Measurements from ENCODE around the gene KRT17.
"Not testable (repeated sequence)": the region's sequence is repeated elsewhere in the genome, so short reads cannot be mapped to it uniquely, and the experiment has no call there.

Gene KRT17

DNA sequence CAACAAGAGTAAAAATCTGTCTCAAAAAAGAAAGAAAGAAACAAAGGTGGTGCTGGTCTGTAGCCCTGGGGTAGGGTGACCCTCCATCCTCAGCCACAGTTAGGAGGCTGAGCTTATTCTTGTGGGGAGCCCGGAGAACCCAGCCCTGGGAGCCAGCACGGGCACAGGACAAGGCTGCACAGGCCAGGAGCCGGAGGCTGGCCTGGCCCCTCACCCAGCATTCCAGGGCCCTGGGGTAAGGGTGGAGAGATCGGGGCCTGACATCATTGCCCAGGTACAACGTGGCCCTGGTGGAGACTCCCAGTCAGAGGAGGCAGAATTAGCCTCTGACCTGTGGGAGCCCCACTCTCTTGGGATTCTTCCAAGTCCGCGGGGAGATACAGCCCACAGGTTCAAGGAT, 10.3 kb upstream of the KRT17 start:
- DNase-seq (ENCODE audit: low read depth in 2 of 2) = no peak

DNA sequence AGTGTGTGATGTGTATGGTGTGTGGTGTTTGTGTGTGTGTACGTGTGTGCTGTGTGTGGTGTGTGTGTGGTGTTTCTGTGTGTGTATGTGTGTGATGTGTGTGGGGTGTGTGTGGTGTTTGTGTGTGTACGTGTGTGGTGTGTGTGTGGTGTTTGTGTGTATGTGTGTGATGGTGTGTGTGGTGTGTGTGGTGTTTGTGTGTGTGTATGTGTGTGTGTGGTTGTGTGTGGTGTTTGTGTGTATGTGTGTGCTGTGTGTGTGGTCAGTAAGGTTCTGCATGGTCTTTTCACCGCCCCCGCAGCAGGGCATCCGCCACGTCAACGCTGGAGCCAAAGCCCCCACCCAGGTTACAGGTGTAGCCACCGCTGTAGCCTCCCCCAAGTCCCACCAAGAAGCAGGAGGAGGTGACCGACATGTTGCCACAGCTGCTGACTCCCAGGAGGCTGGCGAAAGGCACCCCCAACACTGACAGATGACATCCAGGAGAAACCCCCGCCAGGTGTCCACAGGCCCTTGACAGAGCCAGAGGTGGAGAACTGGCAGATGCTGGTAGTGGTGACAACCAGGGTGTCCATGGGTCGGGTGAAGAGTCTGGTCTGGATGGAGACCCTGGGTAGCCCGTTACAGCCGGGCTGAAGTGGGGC, 9.3 kb upstream of the KRT17 start:
- DNase-seq (ENCODE audit: low read depth in 2 of 2) = no peak

DNA sequence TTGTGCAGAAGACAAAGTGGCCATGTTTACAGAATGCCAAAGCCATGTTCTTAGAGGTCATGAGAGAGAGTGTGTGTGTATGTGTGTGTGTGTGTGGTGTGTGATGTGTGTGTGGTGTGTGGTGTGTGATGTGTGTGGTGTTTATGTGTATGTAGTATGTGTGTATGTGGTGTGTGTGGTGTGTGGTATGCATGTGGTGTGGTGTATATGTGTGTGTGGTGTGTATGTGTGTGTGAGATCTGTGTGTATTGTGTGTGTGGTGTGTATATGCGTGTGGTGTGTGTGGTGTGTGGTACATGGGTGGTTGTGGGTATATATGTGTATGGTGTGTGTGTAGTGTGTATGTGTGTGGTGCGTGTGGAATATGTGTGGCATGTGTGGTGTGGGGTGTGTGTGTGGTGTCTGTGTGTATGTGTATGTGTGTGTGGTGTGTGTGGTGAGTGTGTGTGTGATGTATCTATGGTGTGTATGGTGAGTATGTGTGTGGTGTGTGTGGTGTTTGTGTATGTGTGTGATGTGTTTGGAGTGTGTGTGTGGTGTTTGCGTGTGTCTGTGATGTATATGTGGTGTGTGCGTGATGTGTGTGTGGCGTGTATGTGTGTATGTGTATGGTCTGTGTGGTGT, 8.2 kb upstream of the KRT17 start:
- DNase-seq (ENCODE audit: low read depth in 2 of 2) = no peak

DNA sequence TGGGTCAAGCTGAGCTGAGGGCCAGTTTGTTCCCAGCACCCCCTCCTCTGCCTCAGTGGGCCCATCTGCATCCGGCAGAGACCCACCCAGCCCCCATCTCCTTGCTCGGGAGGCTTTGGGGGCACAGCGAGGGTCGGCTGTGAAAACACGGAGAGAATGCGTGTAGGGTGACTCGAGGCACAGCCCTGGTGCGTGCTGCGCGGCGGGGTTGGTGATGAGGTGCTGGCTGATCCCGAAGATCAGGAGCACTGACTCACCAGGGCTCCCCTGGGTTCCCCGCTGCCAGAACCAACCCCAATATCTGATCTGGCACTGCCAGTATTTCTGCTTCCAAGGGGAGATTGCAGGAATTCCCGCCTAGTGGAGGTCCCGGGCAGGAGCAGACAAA, 7.5 kb upstream of the KRT17 start:
- DNase-seq (ENCODE audit: low read depth in 2 of 2) = no peak

DNA sequence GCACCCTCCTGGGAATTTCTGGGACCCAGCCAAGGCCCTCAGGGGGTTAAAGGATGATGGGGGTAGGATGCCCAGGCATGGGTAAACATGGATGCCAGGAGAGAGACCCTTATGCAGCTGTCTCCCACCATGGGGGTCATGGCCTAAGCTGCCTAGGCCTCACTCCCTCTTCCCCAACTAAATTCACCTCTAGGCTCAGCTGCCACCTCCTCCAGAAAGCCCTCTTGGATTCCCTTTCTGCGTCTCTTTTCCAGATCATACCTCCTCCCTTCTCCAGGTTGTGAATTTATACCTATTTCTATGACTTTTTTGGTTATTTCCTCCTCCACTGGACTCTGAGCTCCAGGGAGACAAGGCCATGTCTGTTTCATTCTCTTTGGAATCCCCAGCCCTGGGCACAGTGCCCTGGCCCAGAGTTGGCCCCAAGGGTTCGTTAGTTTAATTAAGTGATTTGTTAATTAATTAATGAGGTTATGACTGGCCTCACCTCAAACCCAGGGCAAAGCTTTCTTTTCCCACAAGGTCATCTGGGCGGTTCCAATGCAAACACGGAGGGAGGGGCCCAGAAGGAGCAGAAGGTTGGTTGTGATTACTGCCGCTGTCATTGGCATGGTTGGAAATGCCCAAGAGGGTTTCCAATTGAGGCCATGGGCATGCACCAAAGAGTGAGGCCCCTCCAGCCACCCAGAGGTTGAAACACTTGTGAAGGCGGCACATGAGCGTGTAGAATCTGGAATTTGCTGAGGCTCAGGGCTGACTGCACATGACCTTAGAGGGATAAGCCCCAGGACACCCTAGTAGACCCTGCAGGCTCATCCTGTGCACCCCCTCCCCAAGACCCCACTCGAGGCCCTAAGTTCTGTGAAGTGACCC, 6.9 kb upstream of the KRT17 start:
- no peak for DNase-seq (ENCODE audit: low read depth in 2 of 2)

DNA sequence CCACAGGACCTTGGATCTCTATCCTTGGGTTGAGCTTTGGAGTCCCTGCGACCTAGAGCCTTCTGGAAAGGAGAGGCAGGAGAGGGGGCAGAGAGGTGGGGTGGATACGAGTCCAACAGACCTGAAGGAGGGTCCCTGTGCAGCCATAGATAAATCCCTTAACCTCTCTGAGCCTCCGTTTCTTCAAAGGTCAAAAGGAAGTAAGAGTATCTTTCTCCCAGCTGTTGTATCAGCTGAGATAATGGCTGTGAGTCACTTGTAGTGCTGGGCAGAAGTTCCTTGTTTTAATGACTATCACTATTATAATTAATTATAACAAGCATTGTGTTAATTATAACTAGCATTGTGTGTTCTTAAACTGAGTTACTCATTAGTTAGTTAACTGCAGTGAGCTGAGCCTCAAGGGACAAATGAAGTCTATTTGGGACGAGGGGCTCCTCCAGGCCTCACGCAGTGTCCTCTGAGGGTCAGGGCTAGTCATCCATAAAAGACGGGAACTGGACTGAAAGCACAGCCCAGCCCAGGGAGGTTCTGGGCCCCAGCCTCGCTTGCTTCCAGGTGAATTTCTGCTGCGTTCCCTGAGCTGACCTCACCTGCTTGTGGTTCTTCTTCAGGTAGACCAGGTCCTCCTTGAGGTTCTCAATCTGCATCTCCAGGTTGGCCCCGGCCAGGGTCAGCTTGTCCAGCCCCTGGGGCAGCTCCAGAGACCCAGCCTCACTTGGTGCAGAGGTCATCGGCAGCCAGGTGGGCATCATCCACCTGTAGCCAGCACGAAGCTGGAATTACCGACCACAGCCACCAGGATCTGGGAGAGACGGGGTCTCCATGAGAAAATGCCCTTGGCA, 5.7 kb upstream of the KRT17 start:
- DNase-seq (ENCODE audit: low read depth in 2 of 2) = no peak

DNA sequence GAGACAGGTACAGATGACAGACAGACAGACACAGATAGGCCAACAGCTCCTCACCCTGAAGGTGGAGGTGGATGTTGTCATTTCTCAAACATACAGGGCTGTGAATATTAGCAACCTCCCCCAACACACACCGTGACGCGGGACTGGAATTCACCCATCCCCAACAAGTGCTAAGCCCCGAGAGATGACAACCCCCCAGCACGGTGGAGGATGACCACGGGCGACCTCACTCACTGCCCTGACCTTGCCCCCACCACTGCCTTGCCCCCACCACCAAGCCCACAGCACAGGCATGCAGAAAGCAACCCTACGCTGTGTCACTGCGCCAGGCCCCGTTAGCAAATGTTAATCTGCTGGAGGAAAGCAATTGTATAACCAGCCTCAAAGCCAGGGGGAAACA, 4.9 kb upstream of the KRT17 start:
- no peak for DNase-seq (ENCODE audit: low read depth in 2 of 2)

DNA sequence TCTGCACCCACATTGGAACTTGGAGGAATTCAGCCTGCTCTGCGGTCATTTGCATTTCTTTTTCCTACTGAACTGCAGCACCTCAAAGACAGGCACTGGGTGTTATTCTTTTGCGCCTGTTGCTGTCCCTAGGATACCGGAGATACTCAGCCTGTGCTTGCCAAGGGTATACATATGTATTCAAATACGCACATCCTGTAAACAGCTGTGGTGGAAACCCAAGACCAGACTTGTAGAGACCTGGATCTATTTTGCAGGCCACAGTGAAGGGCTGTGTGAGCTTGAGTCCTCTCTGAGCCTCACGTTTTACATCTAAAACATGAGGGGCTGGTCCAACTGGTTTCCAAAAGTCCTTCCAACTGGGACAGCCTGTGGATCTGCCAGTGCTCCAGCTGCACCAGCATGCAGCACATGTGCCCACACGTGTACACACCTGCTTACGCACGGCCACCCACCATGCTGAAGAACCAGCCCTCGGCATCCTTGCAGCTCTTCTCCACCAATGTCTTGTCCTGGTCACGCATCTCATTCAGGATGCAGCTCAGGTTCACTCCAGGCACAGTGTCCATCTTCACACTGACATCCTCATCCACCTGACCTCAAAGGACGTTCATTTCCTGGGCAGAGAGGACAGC, 4.4 kb upstream of the KRT17 start:
- not testable (repeated sequence) for DNase-seq (ENCODE audit: low read depth in 2 of 2)

DNA sequence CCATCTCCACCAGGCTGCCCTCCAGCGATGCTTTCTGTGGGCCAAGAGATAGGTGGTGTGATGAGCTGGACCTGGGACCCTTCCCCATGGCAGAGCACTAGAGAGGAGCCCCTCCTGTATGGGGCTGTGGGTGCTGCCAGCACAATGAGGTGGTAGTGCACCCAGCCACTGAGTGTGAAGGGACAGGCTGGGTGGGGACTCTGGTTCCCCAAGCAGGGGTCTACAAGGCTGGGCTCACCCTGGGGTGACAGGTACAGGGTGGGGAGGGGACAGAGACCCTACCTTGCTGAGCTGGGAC, 3.6 kb upstream of the KRT17 start:
- DNase-seq (ENCODE audit: low read depth in 2 of 2) = not testable (repeated sequence)

DNA sequence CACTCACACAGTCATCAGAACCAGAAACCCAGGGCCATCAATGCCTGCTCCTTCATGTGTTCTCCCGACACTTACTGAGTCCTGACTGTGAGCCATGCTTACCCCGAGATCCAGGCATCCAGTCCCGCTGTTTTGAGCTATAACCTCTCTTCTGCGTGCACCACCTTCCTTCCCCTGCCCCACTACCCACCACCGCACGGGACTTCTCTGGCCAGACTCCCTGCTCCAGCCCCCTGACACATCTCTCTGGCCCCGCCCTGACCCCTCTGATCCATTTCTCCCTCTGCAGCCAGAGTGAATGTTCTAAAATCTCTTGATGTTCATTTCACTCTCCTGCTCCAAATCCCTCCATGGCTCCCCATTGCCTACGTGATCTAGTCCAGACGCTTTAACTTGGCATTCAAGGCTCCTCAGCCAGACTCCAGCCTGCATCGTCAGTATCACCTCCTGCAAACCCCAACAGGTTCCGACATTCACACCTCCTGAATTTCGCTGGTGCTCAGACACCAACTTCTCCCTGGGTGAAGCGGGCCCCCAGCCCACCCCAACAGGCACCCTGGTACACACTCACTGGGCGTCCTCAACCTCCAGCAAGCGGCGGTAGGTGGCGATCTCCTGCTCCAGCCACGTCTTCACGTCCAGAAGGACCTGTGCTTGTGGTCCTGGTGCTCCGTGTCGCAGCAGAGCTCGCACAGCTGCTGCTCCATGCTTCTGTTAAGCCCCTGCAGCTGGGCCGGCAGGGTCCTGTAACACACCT, 3.1 kb upstream of the KRT17 start:
- DNase-seq (ENCODE audit: low read depth in 2 of 2) = no peak

DNA sequence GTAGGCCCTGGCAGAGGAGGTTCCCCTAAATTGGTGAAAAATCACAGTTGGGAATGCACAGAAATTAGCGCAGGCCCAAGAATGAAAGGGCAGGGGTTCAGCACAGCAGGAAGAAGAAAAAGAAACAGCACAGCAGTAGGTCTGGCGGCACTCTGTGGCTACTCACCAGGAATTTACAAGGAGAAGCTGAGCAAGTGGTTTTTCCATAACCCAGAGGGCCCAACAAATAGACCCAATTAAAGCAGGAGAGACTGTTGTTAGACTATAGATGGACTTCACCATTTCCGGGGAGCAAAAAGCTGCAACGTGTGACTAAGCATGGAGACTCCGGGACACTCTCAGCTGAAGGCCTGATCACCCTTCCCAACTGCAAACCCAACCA, 2.5 kb upstream of the KRT17 start:
- DNase-seq (ENCODE audit: low read depth in 2 of 2) = not testable (repeated sequence)

DNA sequence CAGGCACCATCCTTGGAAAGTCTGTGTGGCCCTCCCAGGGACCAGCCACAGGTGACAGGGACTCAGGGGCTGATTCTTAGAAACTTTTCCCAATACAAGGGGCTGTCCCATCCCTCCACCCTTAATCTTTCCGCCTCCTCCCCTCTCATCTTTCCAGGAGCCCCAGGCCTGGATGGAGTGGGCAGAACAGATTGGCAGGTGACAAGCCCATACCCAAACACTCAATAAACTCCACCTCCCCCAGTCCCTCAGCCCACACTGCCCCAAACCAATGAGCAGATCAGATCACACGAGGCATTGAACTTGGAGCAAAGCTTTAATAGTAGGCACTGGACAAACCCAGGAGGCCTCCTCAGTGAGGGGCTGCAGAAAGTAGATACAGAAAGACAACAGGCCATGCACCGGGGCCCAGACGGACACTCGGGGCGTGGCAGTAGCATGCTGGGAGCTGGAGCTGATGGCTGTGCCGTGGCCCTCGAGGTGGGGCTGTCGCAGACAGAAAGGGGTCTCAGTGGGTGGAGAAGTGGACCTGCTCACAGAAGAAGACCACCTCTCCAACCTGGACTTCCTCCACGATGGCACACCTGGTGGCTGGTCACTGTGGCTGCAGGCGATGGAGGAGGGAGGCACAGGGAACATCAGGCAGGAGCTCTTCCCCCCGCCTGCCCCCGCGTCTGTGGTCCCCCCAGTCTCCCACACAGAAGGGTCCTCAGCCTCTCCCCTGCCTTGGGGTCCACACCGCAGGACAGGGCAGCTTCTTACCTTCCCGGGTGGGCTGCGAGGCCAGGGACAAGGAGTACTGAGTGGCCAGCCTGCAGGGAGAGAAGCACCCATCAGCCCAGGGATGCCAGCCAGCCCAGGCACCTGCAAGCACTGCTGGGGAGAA, 1.9 kb upstream of the KRT17 start:
- not testable (repeated sequence) for DNase-seq (ENCODE audit: low read depth in 2 of 2)

DNA sequence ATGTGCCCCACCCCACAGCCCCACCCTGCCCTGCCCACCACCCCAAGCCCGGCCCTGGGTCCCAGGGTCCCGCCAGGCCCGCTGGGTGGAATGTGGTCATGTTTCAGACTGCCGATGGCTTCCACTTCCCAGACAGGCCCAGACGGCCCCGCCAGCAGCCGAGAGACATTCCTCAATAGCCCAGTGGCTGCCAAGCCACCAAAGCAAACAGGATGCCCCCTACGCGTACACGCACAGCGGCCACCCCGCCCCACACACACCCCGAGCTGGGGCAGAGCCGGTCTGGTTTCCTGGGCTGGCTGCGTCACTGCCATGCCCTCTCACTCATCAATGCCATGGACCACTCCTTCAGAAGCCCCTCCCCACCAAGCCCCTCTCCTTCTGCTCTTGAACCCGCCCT, 1.2 kb upstream of the KRT17 start:
- DNase-seq (ENCODE audit: low read depth in 2 of 2) = no peak

DNA sequence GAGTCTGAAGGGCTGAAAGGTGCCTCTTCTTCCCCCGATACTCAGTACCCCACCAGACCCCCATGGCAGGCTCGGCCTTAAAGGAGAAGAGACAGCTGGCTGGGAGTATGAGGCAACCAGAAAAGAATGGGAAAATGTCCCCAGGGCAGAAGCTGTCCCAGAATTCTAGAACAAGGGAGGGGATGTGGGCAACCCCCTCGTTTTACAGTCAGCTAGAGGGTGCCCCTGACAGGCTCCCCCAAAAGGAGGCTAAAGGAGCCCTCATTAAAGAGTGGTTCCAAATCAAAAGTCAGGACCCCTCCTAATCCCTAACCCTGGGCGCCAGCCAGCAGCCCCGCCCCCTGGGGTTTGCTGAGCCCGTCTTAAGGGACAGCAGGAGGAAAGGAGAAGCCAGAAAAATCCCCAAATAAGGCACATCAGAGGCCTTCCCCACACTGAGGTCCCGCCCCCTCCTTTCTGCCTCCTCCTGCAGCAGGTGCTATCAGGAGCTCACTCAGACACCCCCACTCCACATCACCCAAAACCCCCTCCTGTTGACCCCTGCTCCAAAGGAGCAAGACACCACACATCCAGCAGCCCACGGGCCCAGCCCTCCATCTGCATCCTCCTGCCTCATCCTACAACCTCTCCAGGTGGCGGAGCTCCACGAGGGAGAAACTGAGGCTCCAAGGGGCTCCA, 1.1 kb downstream of the KRT17 start:
- DNase-seq (ENCODE audit: low read depth in 2 of 2) = not testable (repeated sequence)

DNA sequence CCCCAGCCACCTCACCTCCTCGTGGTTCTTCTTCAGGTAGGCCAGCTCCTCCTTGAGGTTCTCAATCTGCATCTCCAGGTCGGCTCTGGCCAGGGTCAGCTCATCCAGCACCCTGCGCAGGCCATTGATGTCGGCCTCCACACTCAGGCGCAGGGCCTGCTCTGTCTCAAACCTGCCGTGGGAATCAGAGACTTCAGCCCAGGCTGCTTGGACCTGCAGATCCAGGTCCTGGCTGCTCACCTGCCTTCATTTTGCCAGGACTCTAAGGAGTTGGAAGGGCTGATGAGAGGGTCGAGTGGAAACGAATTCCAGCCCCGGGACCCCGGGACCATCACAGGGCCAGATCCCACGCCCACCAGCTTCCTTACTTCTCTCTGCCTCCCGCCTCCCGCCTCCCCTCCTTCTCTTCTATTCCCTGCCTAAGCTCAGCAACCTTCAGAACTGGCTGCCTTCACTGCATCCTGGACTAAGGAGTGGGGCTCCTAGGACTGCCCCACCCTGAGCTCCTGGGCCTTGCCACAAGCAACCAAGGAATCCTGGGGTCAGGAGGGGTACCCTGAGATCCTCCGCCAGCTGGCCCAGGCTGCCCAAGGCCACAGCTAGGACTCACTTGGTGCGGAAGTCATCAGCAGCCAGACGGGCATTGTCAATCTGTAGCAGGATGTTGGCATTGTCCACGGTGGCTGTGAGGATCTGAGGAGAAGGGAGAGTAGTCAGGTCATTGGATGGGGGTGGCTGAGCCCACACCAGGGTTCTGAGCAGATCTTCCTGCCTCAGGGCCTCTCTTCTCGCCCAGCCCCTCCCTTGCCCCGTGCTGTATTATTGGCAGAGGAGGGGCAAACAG, 1.8 kb downstream of the KRT17 start:
- not testable (repeated sequence) for DNase-seq (ENCODE audit: low read depth in 2 of 2)

DNA sequence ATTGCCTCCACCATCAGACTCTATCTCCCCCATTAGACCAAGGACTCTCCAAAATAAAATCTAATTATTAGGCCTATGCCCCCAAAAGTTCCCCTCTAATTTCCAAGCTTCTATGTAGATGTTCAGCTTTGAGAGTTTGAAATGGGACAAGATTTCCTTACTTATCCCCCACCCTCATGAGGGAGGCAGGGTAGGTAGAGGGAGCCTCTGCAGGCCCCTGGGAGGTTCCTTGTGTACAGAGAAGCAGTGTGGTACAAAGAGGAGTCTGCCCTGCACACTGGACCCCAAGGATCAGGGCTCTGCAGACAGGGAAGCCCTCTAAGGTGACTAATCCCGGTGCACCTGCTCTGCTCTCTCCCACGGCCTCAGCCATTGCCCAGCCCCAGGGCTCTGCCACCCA, 2.5 kb downstream of the KRT17 start:
- no peak for DNase-seq (ENCODE audit: low read depth in 2 of 2)

DNA sequence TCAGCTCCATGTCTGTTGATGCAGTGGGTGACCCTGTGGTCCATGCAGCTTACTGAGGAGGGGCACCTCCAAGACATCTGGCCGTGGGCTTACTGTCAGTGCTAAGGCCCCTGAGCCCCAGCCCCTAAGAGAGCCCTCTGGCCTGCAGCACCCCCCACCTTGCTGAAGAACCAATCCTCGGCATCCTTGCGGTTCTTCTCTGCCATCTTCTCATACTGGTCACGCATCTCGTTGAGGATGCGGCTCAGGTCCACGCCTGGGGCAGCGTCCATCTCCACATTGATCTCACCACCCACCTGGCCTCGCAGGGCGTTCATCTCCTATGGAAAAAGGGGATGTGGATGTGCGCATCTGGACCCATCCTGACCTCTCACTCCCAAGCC, 2.9 kb downstream of the KRT17 start:
- DNase-seq (ENCODE audit: low read depth in 2 of 2) = not testable (repeated sequence)

DNA sequence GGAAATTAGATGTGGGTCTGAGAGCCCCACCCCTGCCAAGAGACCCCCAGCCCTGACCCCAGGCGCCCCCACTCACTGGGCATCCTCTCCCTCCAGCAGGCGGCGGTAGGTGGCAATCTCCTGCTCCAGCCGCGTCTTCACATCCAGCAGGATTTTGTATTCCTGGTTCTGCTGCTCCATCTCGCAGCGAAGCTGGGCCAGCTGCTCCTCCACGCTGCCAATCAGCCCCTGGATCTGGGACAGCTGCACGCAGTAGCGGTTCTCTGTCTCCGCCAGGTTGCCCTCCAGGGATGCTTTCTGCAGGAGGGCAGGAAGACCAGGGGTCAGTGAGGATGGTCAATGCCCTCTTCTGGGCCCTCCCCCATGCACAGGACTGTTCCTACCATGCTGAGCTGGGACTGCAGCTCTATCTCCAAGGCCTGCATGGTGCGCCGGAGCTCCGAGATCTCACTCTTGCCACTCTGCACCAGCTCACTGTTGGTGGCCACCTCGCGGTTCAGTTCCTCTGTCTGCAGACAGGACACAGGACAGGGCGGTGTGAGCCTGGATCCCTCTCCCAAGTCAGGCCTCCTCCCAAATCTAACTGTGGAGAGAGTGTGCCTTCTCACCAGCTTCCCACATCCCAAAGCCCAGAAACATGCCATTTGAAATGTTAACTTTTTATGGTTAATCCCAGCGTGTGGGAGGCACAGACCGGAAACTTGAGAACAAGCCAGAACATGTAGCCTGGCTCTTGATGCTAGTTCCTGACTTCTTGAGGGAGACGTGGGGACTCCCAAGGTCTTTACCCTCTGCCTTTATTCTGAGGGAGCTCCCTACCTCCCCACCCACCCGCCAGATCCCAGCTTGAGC, 3.6 kb downstream of the KRT17 start:
- no peak for DNase-seq (ENCODE audit: low read depth in 2 of 2)
